ENCODE measurements around the gene MAPKAPK2.

The MAPKAPK2 gene

DNA sequence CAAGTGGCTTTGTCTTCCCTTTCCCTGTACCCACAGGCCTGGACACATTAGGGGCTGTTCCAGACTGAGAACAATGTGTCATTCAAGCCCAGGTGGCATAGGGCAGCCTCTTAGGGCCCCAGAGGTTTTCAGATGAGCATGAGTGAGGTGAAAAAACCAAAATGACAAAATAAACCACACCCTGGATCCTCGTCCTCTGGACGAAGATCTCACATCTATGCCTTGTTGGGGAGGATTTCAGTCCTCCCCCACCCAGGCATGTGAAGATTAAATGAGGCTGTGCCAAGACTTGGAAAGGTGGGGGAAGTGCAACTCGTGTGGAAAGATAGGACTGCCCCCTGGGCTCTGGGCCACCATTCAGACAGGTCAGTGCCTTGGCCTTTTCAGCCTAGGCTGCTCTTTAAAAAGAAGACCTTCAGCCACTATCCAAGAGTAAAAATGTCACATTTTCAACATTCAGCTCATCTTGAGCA lies 53.1 kb downstream of the MAPKAPK2 start:
- H3K36me3 ChIP-seq (ENCODE audit: control insufficient read depth in 1 of 2, insufficient read depth in 2 of 2, low read length in 2 of 2) = peaks cover 19 to 26% of the 10 kb centered on the region in 2 donors
- no peaks in the 10 kb centered on the region for H3K27me3 ChIP-seq (ENCODE audit: low read depth, low read length)
- no peaks in the 10 kb centered on the region for H3K9me3 ChIP-seq (ENCODE audit: control insufficient read depth in 1 of 2, low read length in 2 of 2)
- no peak overlapping the region for H3K27ac ChIP-seq (ENCODE audit: low read length)
- H3K4me3 ChIP-seq (ENCODE audit: low read depth in 1 of 2, low read length in 2 of 2) = no peak overlapping the region
- peaks cover 0 to 7% of the 10 kb centered on the region in 2 donors for H3K4me1 ChIP-seq (ENCODE audit: control insufficient read depth in 1 of 2, insufficient read depth in 2 of 2, low read length in 2 of 2)

DNA sequence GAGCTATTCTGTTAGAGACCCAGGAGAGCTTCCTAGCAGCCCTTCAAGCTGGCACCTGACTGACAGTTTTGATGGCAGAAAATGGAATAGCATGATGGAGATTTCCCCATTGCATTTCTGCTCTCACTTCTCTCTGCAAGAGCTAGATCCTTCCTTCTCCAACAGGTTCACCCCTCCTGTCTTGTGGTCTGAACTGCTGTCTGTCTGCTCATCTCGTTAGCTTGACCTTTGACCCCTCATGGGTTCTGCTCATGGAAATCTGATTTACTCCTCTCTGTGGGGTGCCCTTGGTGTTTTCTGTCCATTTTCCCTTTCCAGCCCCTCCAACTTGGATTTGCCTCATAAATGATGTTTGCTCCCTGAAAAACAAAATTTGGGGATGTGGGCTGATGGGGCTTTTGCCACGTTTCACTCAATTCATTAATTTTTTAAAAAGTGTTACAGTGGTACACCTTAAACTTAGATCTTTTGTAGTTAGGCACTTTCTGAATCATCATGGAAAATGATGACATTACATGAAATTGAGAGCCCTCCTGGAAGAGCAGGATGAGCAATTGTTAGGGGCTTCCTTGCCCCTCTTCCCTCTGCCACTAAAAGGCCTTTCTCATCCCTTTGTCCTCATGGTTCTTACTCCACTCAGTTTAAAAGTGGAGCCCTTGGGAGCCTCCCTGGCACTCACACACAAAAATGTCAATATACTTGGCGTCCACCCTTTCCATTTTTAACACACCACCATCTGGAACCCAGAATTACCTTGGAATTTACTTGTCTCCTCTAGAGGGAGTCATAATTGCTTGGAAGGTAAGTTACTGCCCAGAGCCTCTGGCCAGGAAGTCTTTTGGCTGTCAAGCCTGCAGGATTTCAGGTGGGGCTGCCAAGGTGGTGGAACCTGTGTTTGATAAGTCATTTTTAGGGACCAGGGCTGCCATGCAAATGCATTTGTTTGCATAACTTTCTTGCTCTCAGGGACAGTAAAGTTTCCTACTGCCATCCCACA lies 54.0 kb downstream of the MAPKAPK2 start:
- peaks cover 0 to 7% of the 10 kb centered on the region in 2 donors for H3K4me1 ChIP-seq (ENCODE audit: control insufficient read depth in 1 of 2, insufficient read depth in 2 of 2, low read length in 2 of 2)

DNA sequence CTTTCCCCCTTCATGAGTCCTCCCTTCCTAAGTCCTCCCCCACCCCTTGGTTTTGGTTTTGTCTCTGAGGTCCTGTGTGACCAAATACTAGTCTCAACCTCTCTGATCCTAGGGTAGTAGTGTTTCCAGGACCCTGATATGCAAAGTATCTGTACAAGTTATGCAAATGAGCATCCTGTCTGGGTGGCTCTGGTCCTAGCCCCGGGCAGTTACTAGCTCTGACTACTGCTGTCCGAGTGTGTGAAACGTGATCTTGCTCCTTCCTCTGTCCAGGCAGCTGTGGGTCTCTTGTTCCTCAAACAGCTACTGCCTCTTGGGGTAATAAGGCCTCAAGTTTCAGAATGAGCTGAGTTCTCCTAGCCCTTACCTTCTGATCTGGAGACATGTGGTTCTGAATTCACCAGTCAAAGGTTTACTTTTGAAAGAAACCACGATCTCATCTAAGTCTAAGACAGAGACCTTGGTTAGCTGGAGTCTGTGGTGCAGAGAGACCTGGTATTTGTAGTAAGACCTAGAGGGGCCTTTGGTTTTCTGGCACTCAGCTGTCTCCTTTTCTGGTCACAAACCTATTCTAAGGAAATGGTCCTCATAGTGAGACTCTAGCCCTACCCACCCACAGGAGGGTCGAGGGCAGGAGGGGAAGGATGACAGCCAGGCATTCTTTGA lies 54.8 kb downstream of the MAPKAPK2 start:
- Histone ChIP-seq H3K4me3 (ENCODE audit: low read depth in 1 of 2, low read length in 2 of 2) (no peak overlapping the region), H3K27me3 (ENCODE audit: low read depth, low read length) (no peaks in the 10 kb centered on the region), H3K27ac (ENCODE audit: low read length) (no peak overlapping the region), H3K4me1 (ENCODE audit: control insufficient read depth in 1 of 2, insufficient read depth in 2 of 2, low read length in 2 of 2) (peaks cover 0 to 7% of the 10 kb centered on the region in 2 donors), H3K9me3 (ENCODE audit: control insufficient read depth in 1 of 2, low read length in 2 of 2) (no peaks in the 10 kb centered on the region), H3K36me3 (ENCODE audit: control insufficient read depth in 1 of 2, insufficient read depth in 2 of 2, low read length in 2 of 2) (peaks cover 10 to 13% of the 10 kb centered on the region in 2 donors)

More for the DNA sequence above, 54.0 kb downstream of the MAPKAPK2 start:
- Histone ChIP-seq H3K4me3 (ENCODE audit: low read depth in 1 of 2, low read length in 2 of 2) (no peak overlapping the region), H3K27ac (ENCODE audit: low read length) (no peak overlapping the region), H3K36me3 (ENCODE audit: control insufficient read depth in 1 of 2, insufficient read depth in 2 of 2, low read length in 2 of 2) (peaks cover 13 to 19% of the 10 kb centered on the region in 2 donors), H3K9me3 (ENCODE audit: control insufficient read depth in 1 of 2, low read length in 2 of 2) (no peaks in the 10 kb centered on the region), H3K27me3 (ENCODE audit: low read depth, low read length) (no peaks in the 10 kb centered on the region)

DNA sequence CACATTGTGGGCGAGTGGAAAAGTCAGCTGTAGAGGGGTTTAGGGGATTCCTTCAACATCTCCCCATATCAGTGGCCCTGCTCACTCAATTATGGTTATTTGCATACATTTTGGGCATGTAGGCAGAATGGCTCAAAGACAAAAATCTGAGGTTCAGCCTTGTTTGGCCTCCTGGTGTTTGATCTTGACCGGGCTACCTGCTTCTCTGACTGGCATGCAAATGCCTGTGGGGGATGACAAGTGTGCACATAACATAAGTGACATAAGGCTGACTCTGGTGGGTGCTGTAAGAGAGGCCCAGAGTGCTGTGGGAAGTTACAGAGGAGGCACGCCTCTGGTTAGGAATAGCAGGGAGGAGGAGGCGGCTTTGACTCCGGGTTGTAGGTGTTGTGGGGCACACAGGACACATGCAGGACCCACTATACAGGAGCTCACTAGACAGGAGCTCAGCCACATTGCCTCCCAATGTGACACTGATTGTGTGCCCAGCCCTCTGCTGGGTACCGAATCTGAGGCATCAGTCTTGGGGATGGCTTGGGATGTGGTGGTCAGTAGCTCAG lies 56.5 kb downstream of the MAPKAPK2 start:
- H3K9me3 ChIP-seq (ENCODE audit: control insufficient read depth in 1 of 2, low read length in 2 of 2) = no peaks in the 10 kb centered on the region
- no peaks in the 10 kb centered on the region for H3K27me3 ChIP-seq (ENCODE audit: low read depth, low read length)
- H3K4me1 ChIP-seq (ENCODE audit: control insufficient read depth in 1 of 2, insufficient read depth in 2 of 2, low read length in 2 of 2) = peaks cover 0 to 7% of the 10 kb centered on the region in 2 donors
- H3K36me3 ChIP-seq (ENCODE audit: control insufficient read depth in 1 of 2, insufficient read depth in 2 of 2, low read length in 2 of 2) = peaks cover 0 to 3% of the 10 kb centered on the region in 2 donors
- no peak overlapping the region for H3K4me3 ChIP-seq (ENCODE audit: low read depth in 1 of 2, low read length in 2 of 2)
- no peak overlapping the region for H3K27ac ChIP-seq (ENCODE audit: low read length)

DNA sequence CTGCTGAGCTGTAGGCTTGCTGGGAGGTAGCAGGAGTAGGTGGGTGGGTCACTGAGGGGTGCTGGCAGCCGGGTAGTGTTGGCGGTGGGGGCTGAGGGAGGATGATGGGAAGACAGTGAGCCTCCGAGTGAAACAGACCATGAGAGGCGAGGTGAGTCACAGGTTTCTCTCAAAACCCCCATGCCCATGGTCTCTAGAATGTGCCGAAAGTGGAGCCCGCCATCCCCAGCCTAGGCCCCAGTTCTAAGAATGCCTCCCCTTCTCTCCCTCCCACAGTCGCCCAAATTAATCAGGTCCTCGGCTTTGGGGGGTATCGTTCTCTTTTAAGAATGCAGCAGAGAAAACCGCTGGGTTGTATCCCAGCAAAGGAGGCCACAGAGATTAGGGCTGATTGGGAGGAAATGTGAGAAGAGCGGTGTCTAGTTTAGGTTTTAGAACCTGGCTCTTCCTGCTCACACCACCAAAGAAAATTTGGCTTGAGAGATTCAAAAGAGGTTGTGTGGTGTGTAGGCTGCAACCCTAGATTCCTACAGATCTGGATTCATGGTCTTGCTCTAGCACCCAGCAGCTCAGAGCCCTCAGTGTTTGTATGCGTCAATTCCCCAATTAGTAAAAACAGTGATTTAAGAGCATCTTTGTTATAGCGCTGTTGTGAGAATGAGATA lies 58.1 kb downstream of the MAPKAPK2 start:
- Histone ChIP-seq H3K9me3 (ENCODE audit: control insufficient read depth in 1 of 2, low read length in 2 of 2) (no peaks in the 10 kb centered on the region), H3K27me3 (ENCODE audit: low read depth, low read length) (no peaks in the 10 kb centered on the region), H3K36me3 (ENCODE audit: control insufficient read depth in 1 of 2, insufficient read depth in 2 of 2, low read length in 2 of 2) (peaks cover 0 to 3% of the 10 kb centered on the region in 2 donors), H3K27ac (ENCODE audit: low read length) (no peak overlapping the region), H3K4me1 (ENCODE audit: control insufficient read depth in 1 of 2, insufficient read depth in 2 of 2, low read length in 2 of 2) (peaks cover 0 to under 1% of the 10 kb centered on the region in 2 donors), H3K4me3 (ENCODE audit: low read depth in 1 of 2, low read length in 2 of 2) (no peak overlapping the region)

DNA sequence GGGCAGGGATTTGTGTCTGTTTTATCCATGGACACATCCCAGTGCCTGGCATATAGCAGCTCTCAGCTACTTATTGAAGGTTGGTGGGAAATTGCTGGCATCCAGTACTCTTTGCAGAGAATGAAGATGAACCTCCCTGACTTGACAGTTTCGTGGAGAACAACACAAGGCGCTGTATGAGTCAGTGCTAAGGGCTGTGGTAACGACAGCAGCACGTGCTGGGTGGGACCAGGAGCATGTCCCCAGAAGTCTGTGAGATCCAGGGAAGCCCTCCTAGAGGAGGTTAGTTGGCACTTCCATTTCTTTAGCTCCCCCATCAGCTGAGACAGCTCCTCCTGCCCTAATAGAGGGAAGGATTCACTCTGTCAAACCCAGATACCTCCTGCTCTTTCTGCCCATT lies 60.0 kb downstream of the MAPKAPK2 start:
- peaks cover 0 to 3% of the 10 kb centered on the region in 2 donors for H3K36me3 ChIP-seq (ENCODE audit: control insufficient read depth in 1 of 2, insufficient read depth in 2 of 2, low read length in 2 of 2)
- H3K9me3 ChIP-seq (ENCODE audit: control insufficient read depth in 1 of 2, low read length in 2 of 2) = no peaks in the 10 kb centered on the region
- no peak overlapping the region for H3K4me3 ChIP-seq (ENCODE audit: low read depth in 1 of 2, low read length in 2 of 2)
- no peak overlapping the region for H3K27ac ChIP-seq (ENCODE audit: low read length)
- no peaks in the 10 kb centered on the region for H3K4me1 ChIP-seq (ENCODE audit: control insufficient read depth in 1 of 2, insufficient read depth in 2 of 2, low read length in 2 of 2)
- H3K27me3 ChIP-seq (ENCODE audit: low read depth, low read length) = no peaks in the 10 kb centered on the region

DNA sequence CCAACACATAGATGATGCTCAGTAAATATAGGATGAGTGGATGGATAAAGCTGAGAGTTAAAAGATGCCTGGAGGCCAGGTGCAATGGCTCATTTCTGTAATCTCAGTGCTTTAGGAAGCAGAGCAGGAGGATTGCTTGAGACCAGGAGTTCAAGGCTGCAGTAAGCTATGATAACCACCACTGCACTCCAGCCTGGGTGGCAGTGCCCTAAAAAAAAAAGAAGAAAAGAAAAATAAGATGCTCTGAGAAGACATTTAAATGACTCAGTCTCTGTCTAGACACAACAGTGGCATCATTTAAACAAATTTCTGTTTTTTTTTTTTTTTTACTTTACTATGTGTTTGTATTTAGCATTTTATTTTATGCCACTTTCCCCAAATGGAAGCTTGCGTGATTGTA lies 60.6 kb downstream of the MAPKAPK2 start:
- H3K9me3 ChIP-seq (ENCODE audit: control insufficient read depth in 1 of 2, low read length in 2 of 2) = no peaks in the 10 kb centered on the region
- H3K27ac ChIP-seq (ENCODE audit: low read length) = no peak overlapping the region
- H3K27me3 ChIP-seq (ENCODE audit: low read depth, low read length) = no peaks in the 10 kb centered on the region
- no peak overlapping the region for H3K4me3 ChIP-seq (ENCODE audit: low read depth in 1 of 2, low read length in 2 of 2)
- H3K36me3 ChIP-seq (ENCODE audit: control insufficient read depth in 1 of 2, insufficient read depth in 2 of 2, low read length in 2 of 2) = peaks cover 0 to 3% of the 10 kb centered on the region in 2 donors
- H3K4me1 ChIP-seq (ENCODE audit: control insufficient read depth in 1 of 2, insufficient read depth in 2 of 2, low read length in 2 of 2) = no peaks in the 10 kb centered on the region

DNA sequence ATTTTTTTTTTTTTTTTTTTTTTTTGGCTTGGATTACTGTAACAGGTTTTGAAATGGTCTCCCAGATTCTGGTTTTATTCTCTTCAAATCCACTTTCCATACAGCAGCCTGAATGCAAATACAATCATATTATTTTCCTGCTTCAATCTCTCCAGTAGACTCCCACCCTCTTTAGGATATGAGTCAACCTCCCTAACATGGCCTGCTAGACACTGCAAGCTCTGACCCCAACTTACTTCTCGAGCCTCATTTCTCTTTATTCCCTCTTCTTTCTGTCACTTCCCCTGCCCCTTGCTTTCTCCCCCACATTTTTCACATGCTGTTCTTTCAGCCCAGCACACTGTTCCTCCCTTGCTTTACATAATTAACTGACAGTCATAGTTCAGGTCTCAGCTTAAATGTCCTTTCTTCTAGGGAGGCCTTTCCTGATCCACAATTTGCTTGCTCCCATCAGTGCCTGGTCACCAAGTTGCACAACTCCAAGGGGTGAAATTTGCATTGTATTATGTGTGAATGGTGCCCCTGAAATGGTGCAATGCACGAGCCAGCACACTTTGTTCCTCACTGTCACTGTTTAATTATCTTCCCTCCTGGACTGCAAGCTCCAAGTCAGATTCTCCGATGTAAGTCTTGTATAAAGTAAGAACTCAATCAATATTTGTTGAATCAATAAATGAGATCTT lies 63.8 kb downstream of the MAPKAPK2 start:
- Histone ChIP-seq H3K9me3 (ENCODE audit: control insufficient read depth in 1 of 2, low read length in 2 of 2) (no peaks in the 10 kb centered on the region), H3K4me3 (ENCODE audit: low read depth in 1 of 2, low read length in 2 of 2) (no peak overlapping the region), H3K27ac (ENCODE audit: low read length) (no peak overlapping the region), H3K4me1 (ENCODE audit: control insufficient read depth in 1 of 2, insufficient read depth in 2 of 2, low read length in 2 of 2) (no peaks in the 10 kb centered on the region), H3K36me3 (ENCODE audit: control insufficient read depth in 1 of 2, insufficient read depth in 2 of 2, low read length in 2 of 2) (peaks cover 0 to 3% of the 10 kb centered on the region in 2 donors), H3K27me3 (ENCODE audit: low read depth, low read length) (no peaks in the 10 kb centered on the region)

DNA sequence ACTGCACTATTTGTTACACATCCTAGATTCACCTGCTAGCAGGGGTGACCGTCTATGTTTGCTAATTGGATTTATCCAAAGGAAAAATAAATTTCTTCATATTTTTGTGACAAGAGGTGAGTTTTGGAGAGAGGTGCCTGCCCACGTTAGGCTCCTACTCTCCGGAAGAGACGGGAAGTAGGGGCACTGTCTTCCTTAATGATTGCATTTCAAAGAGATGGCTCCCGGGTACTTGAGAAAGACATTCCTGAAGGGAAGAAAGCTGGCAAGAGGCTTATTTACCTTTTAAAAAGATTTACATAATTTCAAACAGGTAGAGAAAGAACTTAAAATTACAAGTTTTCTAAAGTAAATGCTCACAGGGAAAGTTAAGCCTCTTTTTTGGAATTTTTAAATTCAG lies 67.2 kb downstream of the MAPKAPK2 start:
- Histone ChIP-seq H3K36me3 (ENCODE audit: control insufficient read depth in 1 of 2, insufficient read depth in 2 of 2, low read length in 2 of 2) (no peaks in the 10 kb centered on the region), H3K27me3 (ENCODE audit: low read depth, low read length) (no peaks in the 10 kb centered on the region), H3K9me3 (ENCODE audit: control insufficient read depth in 1 of 2, low read length in 2 of 2) (no peaks in the 10 kb centered on the region), H3K4me3 (ENCODE audit: low read depth in 1 of 2, low read length in 2 of 2) (no peak overlapping the region), H3K4me1 (ENCODE audit: control insufficient read depth in 1 of 2, insufficient read depth in 2 of 2, low read length in 2 of 2) (no peaks in the 10 kb centered on the region), H3K27ac (ENCODE audit: low read length) (no peak overlapping the region)

DNA sequence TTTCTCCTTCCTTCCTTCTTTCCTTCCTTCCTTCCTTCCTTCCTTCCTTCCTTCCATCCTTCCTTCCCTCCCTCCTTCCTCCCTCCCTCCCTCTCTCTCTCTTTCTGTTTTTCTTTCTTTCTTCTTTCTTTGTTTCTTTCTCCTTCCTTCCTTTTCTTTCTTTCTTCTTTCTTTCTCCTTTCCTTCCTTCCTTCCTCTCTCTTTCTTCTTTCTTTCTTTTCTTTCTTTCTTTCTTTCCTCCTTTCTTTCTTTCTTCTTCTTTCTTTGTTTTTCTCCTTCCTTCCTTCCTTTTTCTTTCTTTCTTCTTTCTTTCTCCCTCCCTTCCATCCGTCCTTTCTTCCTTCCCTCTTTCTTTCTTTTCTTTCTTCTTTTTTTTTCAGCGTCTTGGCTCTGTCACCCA lies 67.8 kb downstream of the MAPKAPK2 start:
- Histone ChIP-seq H3K36me3 (ENCODE audit: control insufficient read depth in 1 of 2, insufficient read depth in 2 of 2, low read length in 2 of 2) (no peaks in the 10 kb centered on the region), H3K4me1 (ENCODE audit: control insufficient read depth in 1 of 2, insufficient read depth in 2 of 2, low read length in 2 of 2) (no peaks in the 10 kb centered on the region), H3K27me3 (ENCODE audit: low read depth, low read length) (no peaks in the 10 kb centered on the region), H3K4me3 (ENCODE audit: low read depth in 1 of 2, low read length in 2 of 2) (no peak overlapping the region), H3K27ac (ENCODE audit: low read length) (no peak overlapping the region), H3K9me3 (ENCODE audit: control insufficient read depth in 1 of 2, low read length in 2 of 2) (no peaks in the 10 kb centered on the region)

Data from muscle layer of duodenum (tissue), 2 donors.